Retina (tissue), 1 donor: ENCODE results near the gene FBXO3.
A peak's percentile ranks its signal among the peaks of the same experiment; 100 is the strongest.
"Not testable (repeated sequence)": the region's sequence is repeated elsewhere in the genome, so short reads cannot be mapped to it uniquely, and the experiment has no call there.

Experiments used
- DNase-seq: peaks from one replicate; pipeline ENCODE4 v3.0.0-alpha.2; 2016

FBXO3 gene

GRCh38 chr11:33772300-33772699 lies 2.0 kb downstream of the FBXO3 start:
- no peak for DNase-seq

GRCh38 chr11:33770236-33770635 lies 4.1 kb downstream of the FBXO3 start:
- no peak for DNase-seq

- no peak for DNase-seq
Measured at GRCh38 chr11:33769542-33769941, 4.8 kb downstream of the FBXO3 start.

GRCh38 chr11:33767624-33768023 lies 6.7 kb downstream of the FBXO3 start:
- no peak for DNase-seq

GRCh38 chr11:33766085-33766484 lies 8.2 kb downstream of the FBXO3 start:
- DNase-seq, result no peak

GRCh38 chr11:33761471-33761870 lies 12.8 kb downstream of the FBXO3 start:
- DNase-seq, result no peak

- DNase-seq, result no peak
Measured at GRCh38 chr11:33753304-33753967, 20.9 kb downstream of the FBXO3 start.

GRCh38 chr11:33751878-33752277 lies 22.4 kb downstream of the FBXO3 start:
- no peak for DNase-seq

GRCh38 chr11:33747979-33748378 lies 26.3 kb downstream of the FBXO3 start:
- no peak for DNase-seq

- DNase-seq, result no peak
Measured at GRCh38 chr11:33743291-33743690, 31.0 kb downstream of the FBXO3 start.

- no peak for DNase-seq
Measured at GRCh38 chr11:33742249-33742851, 32.0 kb downstream of the FBXO3 start.

GRCh38 chr11:33741806-33742205 lies 32.5 kb downstream of the FBXO3 start:
- no peak for DNase-seq

GRCh38 chr11:33737362-33737821 lies 36.9 kb downstream of the FBXO3 start:
- DNase-seq, result no peak

- DNase-seq, result peak; percentile 91
Measured at GRCh38 chr11:33736148-33736812, 38.0 kb downstream of the FBXO3 start, which contains the start of gene CD59. Gene CD59, minus strand, starts transcription at chr11:33736423. Its CDS starts 13,978 bp downstream, at chr11:33722445.

GRCh38 chr11:33735271-33736147 lies 38.8 kb downstream of the FBXO3 start:
- DNase-seq, result peak; percentile 58

GRCh38 chr11:33734441-33735270 lies 39.7 kb downstream of the FBXO3 start:
- no peak for DNase-seq

- no peak for DNase-seq
Measured at GRCh38 chr11:33733980-33734379, 40.3 kb downstream of the FBXO3 start.

- no peak for DNase-seq
Measured at GRCh38 chr11:33731723-33732531, 42.4 kb downstream of the FBXO3 start.

GRCh38 chr11:33730716-33731115 lies 43.6 kb downstream of the FBXO3 start:
- no peak for DNase-seq

- DNase-seq, result not testable (repeated sequence)
Measured at GRCh38 chr11:33729072-33729664, 45.2 kb downstream of the FBXO3 start.

- not testable (repeated sequence) for DNase-seq
Measured at GRCh38 chr11:33727539-33727938, 46.8 kb downstream of the FBXO3 start.
